ENCODE measurements around the gene CRIP3. TPM values are rescaled to one million over a fixed set of nuclear protein-coding genes. Genes with fewer than 3 reads are reported as not detected.
A peak's percentile ranks its signal among the peaks of the same experiment; 100 is the strongest.

CRIP3 gene
- total RNA-seq, 4 donors from 2014 or later: not detected

DNA sequence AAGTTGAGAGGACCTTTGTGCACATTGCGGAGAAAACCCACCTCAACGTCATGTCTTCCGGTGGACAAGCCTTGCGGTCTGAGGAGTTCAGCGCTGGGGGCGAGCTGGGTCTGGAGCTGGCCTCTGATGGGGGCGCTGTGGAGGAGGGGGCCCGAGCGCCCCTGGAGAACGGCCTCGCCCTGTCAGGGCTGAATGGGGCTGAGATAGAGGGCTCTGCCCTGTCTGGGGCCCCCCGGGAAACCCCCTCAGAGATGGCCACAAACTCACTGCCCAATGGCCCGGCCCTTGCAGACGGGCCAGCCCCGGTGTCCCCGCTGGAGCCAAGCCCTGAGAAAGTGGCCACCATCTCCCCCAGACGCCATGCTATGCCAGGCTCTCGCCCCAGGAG is 25.1 kb downstream of the CRIP3 start:
- intact Hi-C loops (cut with DNase I): no loop called here
- no peaks in the 10 kb centered on the region for H3K9me3 ChIP-seq
- H3K27me3 ChIP-seq: peaks cover 0 to 42% (median 0%) of the 10 kb centered on the region in 4 donors
- peaks cover 0 to 17% (median 14%) of the 10 kb centered on the region in 4 donors for H3K4me1 ChIP-seq
- H3K36me3 ChIP-seq: no peaks in the 10 kb centered on the region
- TF ChIP-seq EP300 (IDR thresholded peaks at IDR 0.05) (no peak), POLR2A (IDR thresholded peaks at IDR 0.05; ENCODE audit: low read depth) (no peak), POLR2AphosphoS5 (IDR thresholded peaks at IDR 0.05) (no peak)
- TF ChIP-seq, protein P1, sequence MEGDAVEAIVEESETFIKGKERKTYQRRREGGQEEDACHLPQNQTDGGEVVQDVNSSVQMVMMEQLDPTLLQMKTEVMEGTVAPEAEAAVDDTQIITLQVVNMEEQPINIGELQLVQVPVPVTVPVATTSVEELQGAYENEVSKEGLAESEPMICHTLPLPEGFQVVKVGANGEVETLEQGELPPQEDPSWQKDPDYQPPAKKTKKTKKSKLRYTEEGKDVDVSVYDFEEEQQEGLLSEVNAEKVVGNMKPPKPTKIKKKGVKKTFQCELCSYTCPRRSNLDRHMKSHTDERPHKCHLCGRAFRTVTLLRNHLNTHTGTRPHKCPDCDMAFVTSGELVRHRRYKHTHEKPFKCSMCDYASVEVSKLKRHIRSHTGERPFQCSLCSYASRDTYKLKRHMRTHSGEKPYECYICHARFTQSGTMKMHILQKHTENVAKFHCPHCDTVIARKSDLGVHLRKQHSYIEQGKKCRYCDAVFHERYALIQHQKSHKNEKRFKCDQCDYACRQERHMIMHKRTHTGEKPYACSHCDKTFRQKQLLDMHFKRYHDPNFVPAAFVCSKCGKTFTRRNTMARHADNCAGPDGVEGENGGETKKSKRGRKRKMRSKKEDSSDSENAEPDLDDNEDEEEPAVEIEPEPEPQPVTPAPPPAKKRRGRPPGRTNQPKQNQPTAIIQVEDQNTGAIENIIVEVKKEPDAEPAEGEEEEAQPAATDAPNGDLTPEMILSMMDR (IDR thresholded peaks at IDR 0.05): no peak
- WGBS: 92% methylated on average over 10 of the region's 18 CpGs
- DNase-seq (ENCODE audit: extremely low spot score): no peak
- no peak overlapping the region for H3K27ac ChIP-seq (replicated peaks in 1 of 4)
- H3K4me3 ChIP-seq: no peak overlapping the region

DNA sequence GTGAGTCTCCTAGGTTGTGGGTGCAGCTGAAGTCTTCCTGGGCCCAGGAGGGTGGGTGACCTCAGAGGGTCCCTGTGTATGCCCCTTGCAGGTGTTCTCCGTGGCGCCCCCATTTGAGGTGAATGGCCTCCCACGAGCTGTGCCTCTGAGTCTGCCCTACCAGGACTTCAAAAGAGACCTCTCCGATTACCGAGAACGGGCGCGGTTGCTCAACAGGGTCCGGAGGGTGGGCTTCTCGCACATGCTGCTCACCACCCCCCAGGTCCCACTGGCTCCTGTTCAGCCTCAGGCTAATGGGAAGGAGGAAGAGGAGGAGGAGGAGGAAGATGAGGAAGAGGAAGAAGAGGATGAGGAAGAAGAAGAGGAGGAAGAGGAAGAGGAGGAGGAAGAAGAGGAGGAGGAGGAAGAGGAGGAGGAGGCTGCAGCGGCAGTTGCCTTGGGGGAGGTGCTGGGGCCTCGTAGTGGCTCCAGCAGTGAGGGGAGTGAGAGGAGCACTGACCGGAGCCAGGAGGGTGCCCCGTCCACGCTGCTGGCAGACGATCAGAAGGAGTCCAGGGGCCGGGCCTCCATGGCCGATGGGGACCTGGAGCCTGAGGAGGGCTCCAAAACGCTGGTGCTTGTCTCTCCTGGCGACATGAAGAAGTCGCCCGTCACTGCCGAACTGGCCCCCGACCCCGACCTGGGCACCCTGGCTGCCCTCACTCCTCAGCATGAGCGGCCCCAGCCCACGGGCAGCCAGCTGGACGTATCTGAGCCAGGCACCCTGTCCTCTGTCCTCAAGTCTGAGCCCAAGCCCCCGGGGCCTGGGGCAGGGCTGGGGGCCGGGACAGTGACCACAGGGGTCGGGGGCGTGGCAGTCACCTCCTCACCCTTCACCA is 25.8 kb downstream of the CRIP3 start:
- no peak overlapping the region for H3K27ac ChIP-seq (replicated peaks in 1 of 4)
- H3K36me3 ChIP-seq: no peaks in the 10 kb centered on the region
- DNase-seq (ENCODE audit: extremely low spot score): no peak
- TF ChIP-seq EP300 (IDR thresholded peaks at IDR 0.05) (no peak), POLR2A (IDR thresholded peaks at IDR 0.05; ENCODE audit: low read depth) (no peak), POLR2AphosphoS5 (IDR thresholded peaks at IDR 0.05) (no peak)
- TF ChIP-seq, protein P1 (IDR thresholded peaks at IDR 0.05): no peak
- peaks cover 0 to 42% (median 0%) of the 10 kb centered on the region in 4 donors for H3K27me3 ChIP-seq
- peaks cover 0 to 23% (median 20%) of the 10 kb centered on the region in 4 donors for H3K4me1 ChIP-seq
- H3K9me3 ChIP-seq: no peaks in the 10 kb centered on the region
- intact Hi-C loops (cut with DNase I): no loop called here
- no peak overlapping the region for H3K4me3 ChIP-seq
- 85% methylated on average over 18 of the region's 32 CpGs for WGBS

DNA sequence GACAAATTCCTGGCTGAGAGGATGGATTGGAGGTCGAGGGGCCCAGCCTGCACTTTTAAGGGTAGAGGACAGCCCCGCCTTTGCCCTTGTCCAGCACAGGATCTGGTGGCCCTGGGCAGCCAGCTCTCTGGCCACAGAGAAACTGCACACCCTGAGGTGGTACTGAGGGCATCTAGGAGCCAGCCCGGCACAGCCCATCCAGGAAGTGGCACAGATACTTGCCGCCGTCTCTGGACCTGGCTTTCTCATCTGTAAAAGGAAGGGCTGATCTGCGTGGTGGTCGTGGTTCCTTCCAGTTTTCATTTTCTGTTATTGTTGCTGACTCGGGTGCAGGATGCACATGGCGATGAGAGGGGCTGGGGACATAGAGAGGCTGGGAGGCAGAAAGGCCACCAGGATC is 26.6 kb downstream of the CRIP3 start:
- H3K36me3 ChIP-seq: no peaks in the 10 kb centered on the region
- TF ChIP-seq POLR2A (IDR thresholded peaks at IDR 0.05; ENCODE audit: low read depth): no peak
- H3K4me3 ChIP-seq: no peak overlapping the region
- intact Hi-C loops (cut with DNase I): no loop called here
- no peak for DNase-seq (ENCODE audit: extremely low spot score)
- no peaks in the 10 kb centered on the region for H3K9me3 ChIP-seq
- no peak overlapping the region for H3K27ac ChIP-seq (replicated peaks in 1 of 4)
- peaks cover 0 to 42% (median 0%) of the 10 kb centered on the region in 4 donors for H3K27me3 ChIP-seq
- WGBS: 87% methylated on average over 9 of the region's 9 CpGs
- H3K4me1 ChIP-seq: peaks cover 0 to 28% (median 24%) of the 10 kb centered on the region in 4 donors

DNA sequence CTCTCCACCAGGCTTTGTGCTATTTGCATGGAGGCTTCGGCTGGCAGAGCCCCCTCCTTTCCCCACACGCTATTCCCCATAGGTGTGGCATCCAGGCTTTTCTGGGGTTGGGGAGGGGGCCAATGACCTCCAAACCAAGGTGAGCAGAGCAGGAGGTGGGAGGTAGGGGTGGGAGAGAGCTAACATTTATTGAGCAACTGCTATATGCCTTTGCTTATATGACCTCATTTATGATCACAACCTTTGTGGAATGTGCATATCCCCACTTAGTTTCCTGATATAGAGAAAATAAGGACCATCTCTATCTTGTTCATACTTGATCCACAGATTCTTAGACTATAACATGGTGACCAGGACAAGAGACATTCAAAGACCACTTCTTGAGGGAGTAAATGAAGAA is 28.4 kb downstream of the CRIP3 start:
- Histone ChIP-seq H3K4me1 (peaks cover 8 to 37% (median 32%) of the 10 kb centered on the region in 4 donors), H3K4me3 (no peak overlapping the region), H3K9me3 (no peaks in the 10 kb centered on the region), H3K27ac (replicated peaks in 1 of 4) (no peak overlapping the region), H3K36me3 (no peaks in the 10 kb centered on the region), H3K27me3 (peaks cover 0 to 45% (median 2%) of the 10 kb centered on the region in 4 donors)
- no peak for DNase-seq (ENCODE audit: extremely low spot score)
- no peak for TF ChIP-seq POLR2AphosphoS5 (IDR thresholded peaks at IDR 0.05)
- TF ChIP-seq POLR2A (IDR thresholded peaks at IDR 0.05; ENCODE audit: low read depth): no peak
- TF ChIP-seq, protein P1 (IDR thresholded peaks at IDR 0.05): no peak
- TF ChIP-seq EP300 (IDR thresholded peaks at IDR 0.05): no peak
- intact Hi-C loops (cut with DNase I): no loop called here
- WGBS: 69% methylated on average over 2 of the region's 2 CpGs

DNA sequence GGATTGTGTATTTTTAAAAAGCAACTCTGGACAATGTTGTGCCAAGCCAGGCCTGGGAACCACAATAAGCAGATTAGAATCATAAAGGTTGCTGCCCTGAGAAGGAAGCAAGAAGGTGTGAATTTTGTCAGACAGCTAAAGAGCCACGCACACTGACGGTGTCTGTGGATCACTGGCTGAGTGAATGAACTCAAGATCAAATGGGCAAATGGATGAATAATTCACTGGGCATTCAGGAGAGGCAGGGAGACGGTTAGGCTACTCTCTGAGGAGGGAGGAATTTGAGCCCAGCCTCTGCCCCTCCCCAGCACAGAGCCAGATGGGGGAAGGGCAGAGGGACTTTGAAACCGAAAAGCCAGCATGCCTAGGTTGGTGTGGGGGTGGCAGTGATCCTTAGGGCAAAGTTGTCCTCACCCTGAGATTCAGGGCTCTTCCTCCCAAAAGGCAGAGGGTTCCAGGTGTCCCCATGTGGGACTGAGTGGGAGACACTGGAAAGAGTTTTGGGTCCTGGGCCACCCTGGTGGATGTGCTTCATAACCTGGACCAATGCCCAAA is 30.0 kb downstream of the CRIP3 start:
- no peaks in the 10 kb centered on the region for H3K9me3 ChIP-seq
- peak overlapping the region; percentile 23 to 69 (median 64) for H3K27ac ChIP-seq (replicated peaks in 1 of 4)
- 41% methylated on average over 4 of the region's 4 CpGs for whole genome bisulfite sequencing
- no peak for TF ChIP-seq POLR2AphosphoS5 (IDR thresholded peaks at IDR 0.05)
- TF ChIP-seq, protein P1 (IDR thresholded peaks at IDR 0.05): no peak
- intact Hi-C loops (cut with DNase I): no loop called here
- H3K27me3 ChIP-seq: peaks cover 0 to 41% (median 5%) of the 10 kb centered on the region in 4 donors
- DNase-seq (ENCODE audit: extremely low spot score): no peak
- no peak overlapping the region for H3K4me3 ChIP-seq
- H3K36me3 ChIP-seq: no peaks in the 10 kb centered on the region
- H3K4me1 ChIP-seq: peaks cover 9 to 43% (median 34%) of the 10 kb centered on the region in 4 donors

Data from esophagus muscularis mucosa (tissue), 4 donors.